AG10803 (cell line): Measurements from ENCODE around the gene NFAT5.

Experiments
- DNase-seq: peaks from one replicate; pipeline ENCODE4 v3.0.0; 2010; ENCODE audit warnings: low read depth
- H3K4me3 ChIP-seq: 2 replicates; pipeline ENCODE4 v1.5.1; 2011; ENCODE audit warnings: mild to moderate bottlenecking, low read length, control low read depth
- TF ChIP-seq, protein P1 (sequence below): conservative IDR thresholded peaks from 2 replicates; pipeline ENCODE4 v1.5.1; 2011; ENCODE audit warnings: mild to moderate bottlenecking, low read length, control low read depth, inconsistent platforms

The NFAT5 gene

GRCh38 chr16:69720822-69721430 lies 155.2 kb downstream of the NFAT5 start:
- DNase-seq, result no peak
- no peak overlapping the region for H3K4me3 ChIP-seq
- TF ChIP-seq, protein P1, sequence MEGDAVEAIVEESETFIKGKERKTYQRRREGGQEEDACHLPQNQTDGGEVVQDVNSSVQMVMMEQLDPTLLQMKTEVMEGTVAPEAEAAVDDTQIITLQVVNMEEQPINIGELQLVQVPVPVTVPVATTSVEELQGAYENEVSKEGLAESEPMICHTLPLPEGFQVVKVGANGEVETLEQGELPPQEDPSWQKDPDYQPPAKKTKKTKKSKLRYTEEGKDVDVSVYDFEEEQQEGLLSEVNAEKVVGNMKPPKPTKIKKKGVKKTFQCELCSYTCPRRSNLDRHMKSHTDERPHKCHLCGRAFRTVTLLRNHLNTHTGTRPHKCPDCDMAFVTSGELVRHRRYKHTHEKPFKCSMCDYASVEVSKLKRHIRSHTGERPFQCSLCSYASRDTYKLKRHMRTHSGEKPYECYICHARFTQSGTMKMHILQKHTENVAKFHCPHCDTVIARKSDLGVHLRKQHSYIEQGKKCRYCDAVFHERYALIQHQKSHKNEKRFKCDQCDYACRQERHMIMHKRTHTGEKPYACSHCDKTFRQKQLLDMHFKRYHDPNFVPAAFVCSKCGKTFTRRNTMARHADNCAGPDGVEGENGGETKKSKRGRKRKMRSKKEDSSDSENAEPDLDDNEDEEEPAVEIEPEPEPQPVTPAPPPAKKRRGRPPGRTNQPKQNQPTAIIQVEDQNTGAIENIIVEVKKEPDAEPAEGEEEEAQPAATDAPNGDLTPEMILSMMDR, result no peak

DNA sequence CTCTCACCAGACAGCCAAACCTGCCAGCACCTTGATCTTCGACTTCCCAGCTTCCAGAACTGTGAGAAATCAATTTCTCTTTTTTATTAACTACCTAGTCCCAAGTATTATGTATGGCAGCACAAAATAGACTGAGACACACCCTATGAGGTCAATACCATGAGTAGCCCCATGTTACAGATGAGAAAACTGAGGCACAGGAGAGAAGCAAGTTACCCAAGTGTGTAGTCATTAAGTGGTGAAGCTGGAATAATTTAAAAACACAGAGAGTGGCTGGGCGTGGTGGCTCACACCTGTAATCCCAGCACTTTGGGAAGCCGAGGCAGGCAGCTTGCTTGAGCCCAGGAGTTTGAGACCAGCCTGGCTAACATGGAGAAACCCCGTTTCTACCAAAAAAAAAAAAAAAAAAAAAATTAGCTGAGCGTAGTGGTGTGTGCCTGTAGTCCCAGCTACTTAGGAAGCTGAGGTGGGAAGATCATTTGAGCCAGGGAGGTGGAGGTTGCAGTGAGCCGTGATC lies 155.7 kb downstream of the NFAT5 start:
- TF ChIP-seq, protein P1, result no peak
- no peak for DNase-seq
- no peak overlapping the region for H3K4me3 ChIP-seq

GRCh38 chr16:69724414-69724873 lies 158.7 kb downstream of the NFAT5 start:
- peak overlapping the region; percentile 83 for H3K4me3 ChIP-seq
- no peak for DNase-seq
- TF ChIP-seq, protein P1, result no peak

- peak overlapping the region; percentile 83 for H3K4me3 ChIP-seq
- TF ChIP-seq, protein P1, result no peak
- DNase-seq, result no peak
Measured at GRCh38 chr16:69724981-69725479, 159.3 kb downstream of the NFAT5 start.

GRCh38 chr16:69725480-69726312 lies 159.9 kb downstream of the NFAT5 start:
- TF ChIP-seq, protein P1, result no peak
- peak overlapping the region; percentile 83 for H3K4me3 ChIP-seq
- DNase-seq, result no peak

GRCh38 chr16:69726313-69727060 lies 160.7 kb downstream of the NFAT5 start, which contains the start of gene NQO1:
TSS of gene NQO1 (minus strand) at chr16:69726560. CDS start at chr16:69726439, 121 bp downstream.
- TF ChIP-seq, protein P1, result no peak
- peak; percentile 98 for DNase-seq
- peak within 1 kb of the TSS; percentile 83 for H3K4me3 ChIP-seq
